Fibroblast of mammary gland (primary cell): Measurements from ENCODE around the gene SLC7A5.

Experiments used
- DNase-seq: peaks from one replicate; pipeline ENCODE4 v3.0.0-alpha.2; 2010; ENCODE audit warnings: low read depth
- H3K4me3 ChIP-seq: 2 replicates; pipeline ENCODE4 v1.5.1; 2011; ENCODE audit warnings: low read depth, mild to moderate bottlenecking, low read length, moderate library complexity; ENCODE audit not compliant: control insufficient read depth
- TF ChIP-seq, protein P1 (sequence below): conservative IDR thresholded peaks from 2 replicates; pipeline ENCODE4 v1.5.1; 2011; ENCODE audit warnings: low read depth, low read length, inconsistent platforms; ENCODE audit not compliant: control insufficient read depth, insufficient read depth

SLC7A5 gene

DNA sequence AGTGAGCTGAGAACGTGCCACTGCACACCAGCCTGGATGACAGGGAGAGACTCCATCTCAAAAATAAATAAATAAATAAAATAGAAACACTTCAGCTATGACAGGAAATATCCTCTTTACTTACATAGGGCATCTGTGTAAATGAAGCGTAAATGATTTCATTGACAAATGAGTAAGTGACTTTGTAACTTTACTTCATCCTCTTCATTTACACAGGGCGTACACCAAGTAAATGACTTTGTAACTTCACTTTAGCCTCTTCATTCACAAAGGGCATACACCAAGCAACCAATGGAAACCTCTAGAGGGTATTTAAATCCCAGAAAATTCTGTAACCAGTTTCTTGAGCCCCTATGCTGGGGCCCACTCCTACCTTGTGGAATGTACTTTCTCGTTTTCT is 87.3 kb downstream of the SLC7A5 start:
- no peak overlapping the region for H3K4me3 ChIP-seq
- DNase-seq = no peak
- TF ChIP-seq, protein P1, sequence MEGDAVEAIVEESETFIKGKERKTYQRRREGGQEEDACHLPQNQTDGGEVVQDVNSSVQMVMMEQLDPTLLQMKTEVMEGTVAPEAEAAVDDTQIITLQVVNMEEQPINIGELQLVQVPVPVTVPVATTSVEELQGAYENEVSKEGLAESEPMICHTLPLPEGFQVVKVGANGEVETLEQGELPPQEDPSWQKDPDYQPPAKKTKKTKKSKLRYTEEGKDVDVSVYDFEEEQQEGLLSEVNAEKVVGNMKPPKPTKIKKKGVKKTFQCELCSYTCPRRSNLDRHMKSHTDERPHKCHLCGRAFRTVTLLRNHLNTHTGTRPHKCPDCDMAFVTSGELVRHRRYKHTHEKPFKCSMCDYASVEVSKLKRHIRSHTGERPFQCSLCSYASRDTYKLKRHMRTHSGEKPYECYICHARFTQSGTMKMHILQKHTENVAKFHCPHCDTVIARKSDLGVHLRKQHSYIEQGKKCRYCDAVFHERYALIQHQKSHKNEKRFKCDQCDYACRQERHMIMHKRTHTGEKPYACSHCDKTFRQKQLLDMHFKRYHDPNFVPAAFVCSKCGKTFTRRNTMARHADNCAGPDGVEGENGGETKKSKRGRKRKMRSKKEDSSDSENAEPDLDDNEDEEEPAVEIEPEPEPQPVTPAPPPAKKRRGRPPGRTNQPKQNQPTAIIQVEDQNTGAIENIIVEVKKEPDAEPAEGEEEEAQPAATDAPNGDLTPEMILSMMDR = no peak

DNA sequence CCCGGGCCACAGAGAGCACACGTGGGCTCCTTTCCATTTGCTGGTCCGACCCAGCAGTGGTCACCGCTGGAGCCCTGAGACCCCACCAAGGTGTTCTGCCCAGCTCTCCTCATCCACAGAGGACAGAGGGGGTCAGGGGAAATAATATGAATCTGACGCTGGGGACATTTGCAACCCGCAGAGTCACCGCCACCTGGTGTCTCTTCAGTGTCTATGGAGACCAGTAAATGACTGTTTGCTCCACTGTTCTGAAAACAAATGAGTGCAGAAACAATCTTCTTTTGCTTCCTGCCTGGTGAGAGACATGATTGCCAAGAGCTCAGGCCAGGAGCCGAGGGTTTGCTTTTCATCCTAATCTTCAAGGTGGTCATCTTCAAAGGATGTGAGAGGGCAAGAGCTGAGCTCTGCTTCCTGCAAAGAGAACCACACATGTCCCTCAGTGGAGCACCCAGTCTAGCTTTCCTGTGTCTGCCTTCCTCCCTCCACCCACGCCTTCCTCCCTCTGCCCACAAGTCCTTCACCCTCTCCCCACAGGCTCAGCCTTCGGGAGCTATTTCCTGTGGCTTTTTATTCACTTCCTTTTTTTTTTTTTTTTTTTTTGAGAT is 88.8 kb downstream of the SLC7A5 start:
- H3K4me3 ChIP-seq = no peak overlapping the region
- TF ChIP-seq, protein P1 = no peak
- DNase-seq = peak; percentile 40
